Head of caudate nucleus (tissue), 42 donors: ENCODE data around the gene PDE9A.
A peak's percentile ranks its signal among the peaks of the same experiment; 100 is the strongest.

Experiments used
- DNase-seq, 42 donors: peaks; one replicate each; pipeline versions ENCODE4 v3.0.0 to v3.0.0-alpha.2; 2020 to 2021; ENCODE audit warnings: mixed read lengths in 7 of 42
- intact Hi-C: fragments of 100-400 bp; cut with DNase I; formaldehyde crosslinking; loops from one replicate; pipeline ENCODE4 v1.15.0; 2022

The PDE9A gene

DNA sequence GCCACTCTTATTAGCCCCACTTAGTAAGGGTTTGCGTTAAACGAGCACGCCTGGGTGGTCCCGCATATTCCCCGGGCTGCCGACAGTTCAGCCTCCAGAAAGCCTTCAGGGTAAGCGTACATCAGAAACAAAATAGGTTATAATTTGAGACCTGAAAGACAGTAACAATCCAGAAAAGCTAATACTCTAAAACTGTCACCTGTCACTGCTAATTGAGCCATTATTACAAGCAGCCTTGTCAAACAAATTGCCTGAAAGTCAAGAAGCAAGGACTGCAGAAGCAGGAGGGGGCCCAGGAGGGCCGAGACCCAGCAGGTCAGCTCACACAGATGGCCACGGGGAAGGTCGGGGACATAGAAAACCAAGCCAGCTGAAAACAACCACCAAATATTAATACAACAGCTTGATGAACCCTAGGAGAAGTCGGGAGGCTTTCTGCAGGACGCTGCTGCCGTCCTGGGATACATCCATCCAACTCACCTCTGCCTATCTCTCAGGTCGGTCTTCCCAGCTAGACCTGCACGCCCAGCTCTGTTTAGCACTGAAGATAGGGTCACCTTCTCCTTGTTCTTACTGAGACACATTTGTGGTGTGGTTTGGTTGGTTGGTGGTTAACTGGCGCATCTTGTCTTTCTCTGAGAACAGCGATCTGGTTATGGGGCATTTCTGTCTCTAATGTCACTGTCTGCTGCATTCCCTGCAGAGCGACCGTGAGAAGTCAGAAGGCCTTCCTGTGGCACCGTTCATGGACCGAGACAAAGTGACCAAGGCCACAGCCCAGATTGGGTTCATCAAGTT is 115.1 kb downstream of the PDE9A start:
- DNase-seq, result no peak
- intact Hi-C loops, result no loop called here

DNA sequence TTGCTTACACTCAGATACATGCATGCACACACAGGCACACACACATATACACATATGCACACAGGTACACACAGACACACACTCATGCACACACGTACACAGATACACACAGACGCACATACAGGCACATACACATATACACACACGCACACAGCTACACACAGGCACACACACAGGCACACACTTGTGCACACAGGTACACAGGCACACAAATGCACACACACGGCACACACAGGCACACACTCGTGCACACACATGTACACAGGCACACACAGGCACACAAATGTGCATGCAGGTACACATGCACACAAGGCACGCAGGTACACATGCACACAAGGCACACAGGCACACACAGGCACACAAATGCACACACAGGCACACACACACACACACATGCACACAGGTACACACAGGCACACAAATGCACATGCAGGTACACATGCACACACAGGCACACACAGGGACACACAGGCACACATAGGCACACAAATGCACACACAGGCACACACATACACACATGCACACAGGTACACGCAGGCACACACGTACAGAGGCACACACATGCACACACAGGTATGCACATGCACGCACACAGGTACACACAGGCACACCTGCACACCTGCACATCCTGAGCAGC is 115.9 kb downstream of the PDE9A start:
- no peak for DNase-seq
- intact Hi-C loops, result no loop called here

DNA sequence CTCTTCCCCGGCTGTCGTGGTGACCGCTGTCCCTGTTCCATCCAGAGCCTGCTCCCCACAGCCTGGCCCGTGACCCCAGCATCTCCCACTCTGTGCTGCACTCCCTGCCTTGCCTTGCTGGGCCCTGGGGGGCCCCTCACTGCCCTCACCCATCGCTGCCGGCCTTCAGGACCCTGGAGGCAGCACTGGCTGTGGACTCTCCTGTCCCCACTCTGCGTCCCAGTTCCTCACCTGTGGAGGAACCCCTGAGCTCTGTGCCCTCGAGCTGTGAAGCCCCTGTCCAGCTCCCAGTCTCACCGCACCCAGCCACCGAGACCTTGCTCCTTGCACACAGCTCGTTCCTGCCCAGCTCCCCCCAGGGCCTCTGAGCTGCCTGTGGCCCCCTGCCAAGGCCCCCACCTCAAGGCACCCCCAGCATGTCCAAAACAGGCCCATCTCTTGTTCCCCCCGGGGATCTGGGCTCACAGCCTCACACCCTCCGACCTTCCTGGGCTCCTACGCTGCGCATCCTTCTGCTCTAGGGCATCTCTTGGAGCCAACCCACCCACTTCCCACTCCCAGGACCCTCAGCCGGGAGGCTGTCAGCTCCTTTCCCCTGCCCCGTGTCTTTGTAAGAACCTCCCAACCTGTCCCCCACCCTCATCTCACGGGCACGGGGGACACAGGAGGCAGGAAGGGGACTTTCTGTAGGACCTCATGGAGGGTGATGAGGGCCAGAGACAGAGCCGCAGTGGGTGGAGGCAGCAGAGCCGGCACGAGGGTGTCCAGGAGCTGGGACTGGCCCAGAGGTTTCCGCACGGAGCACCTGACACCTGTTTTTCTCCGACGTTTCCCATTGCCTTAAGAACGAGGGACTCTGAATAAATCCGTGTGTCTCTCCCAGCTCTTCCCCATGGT is 116.6 kb downstream of the PDE9A start:
- DNase-seq, result no peak
- intact Hi-C loops, result no loop called here

GRCh38 chr21:42770717-42771502 is 117.5 kb downstream of the PDE9A start:
- DNase-seq, result no peak
- intact Hi-C loops, result no loop called here

DNA sequence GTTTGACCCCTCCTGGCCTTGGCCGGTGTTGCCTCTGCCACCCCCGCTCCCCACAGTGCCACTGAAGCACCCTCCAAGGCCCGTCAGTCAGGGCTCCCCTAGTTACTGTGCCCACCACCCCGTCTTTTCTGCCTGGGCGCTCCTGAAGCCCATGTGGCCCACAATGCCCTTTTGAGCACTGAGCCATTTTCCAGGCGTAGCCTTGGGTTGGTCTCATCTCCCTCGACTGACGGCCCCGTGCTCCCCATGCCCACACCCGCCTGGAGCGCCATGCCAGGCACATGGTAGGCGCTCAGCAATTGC is 118.0 kb downstream of the PDE9A start:
- intact Hi-C loops, result no loop called here

GRCh38 chr21:42775123-42775522 is 121.7 kb downstream of the PDE9A start:
- intact Hi-C loops, result no loop called here
- DNase-seq, result no peak

More for the DNA sequence above, 118.0 kb downstream of the PDE9A start:
- DNase-seq, result no peak

DNA sequence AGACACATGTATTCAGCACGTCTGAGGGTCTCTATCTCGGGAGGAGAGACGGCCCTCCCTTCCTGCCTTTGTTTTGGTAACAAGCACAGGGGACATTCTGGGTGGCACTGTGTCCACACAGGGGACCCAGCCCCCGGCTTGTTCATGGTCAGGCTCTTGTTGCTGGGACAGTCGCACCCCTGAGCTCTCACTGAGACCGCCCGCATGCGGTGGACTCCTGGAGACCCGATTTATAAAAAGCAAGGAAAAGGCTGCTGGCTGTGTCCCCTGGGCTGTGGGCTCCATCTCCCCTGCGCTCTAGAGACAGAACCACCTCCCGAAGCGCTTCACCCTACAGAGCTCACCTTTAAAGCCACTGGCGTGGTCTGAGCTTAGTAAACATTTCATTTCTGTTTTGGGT is 122.5 kb downstream of the PDE9A start:
- intact Hi-C loops, result no loop called here
- DNase-seq, result no peak

DNA sequence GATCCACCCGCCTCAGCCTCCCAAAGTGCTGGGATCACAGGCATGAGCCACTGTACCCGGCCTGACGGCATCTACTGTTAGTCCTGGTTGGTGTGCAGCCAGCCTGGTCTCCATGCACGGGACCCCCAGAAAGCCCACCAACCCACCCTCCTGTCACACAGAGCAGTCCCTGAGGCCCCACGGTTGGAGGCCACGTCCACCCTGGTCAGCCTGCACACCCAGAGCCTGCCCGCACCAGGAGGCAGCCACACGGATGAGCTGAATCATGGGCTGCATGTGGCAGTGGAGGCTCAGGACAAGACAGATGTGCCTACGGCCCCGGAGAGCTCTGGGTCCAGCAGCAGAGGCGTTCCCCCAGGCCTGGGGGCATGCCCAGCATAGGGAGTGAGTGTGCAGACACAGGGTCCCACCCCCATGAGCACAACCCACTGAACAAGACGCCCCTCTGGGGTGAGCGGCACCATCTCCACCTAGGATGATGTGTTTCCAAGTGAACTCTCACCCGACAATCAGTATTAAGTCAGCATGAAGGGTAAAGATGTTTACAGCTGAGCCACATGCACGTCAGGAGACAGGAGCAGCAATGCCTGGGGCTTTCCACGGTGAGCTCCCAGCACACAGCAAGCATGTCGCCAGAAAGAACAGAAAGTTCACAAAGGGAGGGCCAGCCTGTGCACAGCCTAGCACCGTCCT is 123.8 kb downstream of the PDE9A start:
- intact Hi-C loops, result no loop called here
- no peak for DNase-seq

GRCh38 chr21:42777757-42778344 is 124.4 kb downstream of the PDE9A start:
- intact Hi-C loops, result no loop called here

GRCh38 chr21:42779431-42779861 is 126.0 kb downstream of the PDE9A start:
- intact Hi-C loops, result no loop called here

More at GRCh38 chr21:42777757-42778344, 124.4 kb downstream of the PDE9A start:
- peak in 37 of 42 donors; percentile 9 to 66 (median 36) for DNase-seq

GRCh38 chr21:42780617-42781016 is 127.2 kb downstream of the PDE9A start:
- intact Hi-C loops, result no loop called here
- DNase-seq, result no peak

More at GRCh38 chr21:42779431-42779861, 126.0 kb downstream of the PDE9A start:
- no peak for DNase-seq

- intact Hi-C loops, result no loop called here
- peak in 40 of 42 donors; percentile 20 to 71 (median 52) for DNase-seq
These were observed 127.9 kb downstream of the PDE9A start for GRCh38 chr21:42781150-42781970.

- DNase-seq, result no peak
- intact Hi-C loops, result no loop called here
These were observed 128.7 kb downstream of the PDE9A start for GRCh38 chr21:42781971-42782722.

- intact Hi-C loops, result no loop called here
- no peak for DNase-seq
These were observed 129.4 kb downstream of the PDE9A start for GRCh38 chr21:42782723-42783242.

- intact Hi-C loops, result no loop called here
These were observed 130.9 kb downstream of the PDE9A start for GRCh38 chr21:42784276-42784675.

DNA sequence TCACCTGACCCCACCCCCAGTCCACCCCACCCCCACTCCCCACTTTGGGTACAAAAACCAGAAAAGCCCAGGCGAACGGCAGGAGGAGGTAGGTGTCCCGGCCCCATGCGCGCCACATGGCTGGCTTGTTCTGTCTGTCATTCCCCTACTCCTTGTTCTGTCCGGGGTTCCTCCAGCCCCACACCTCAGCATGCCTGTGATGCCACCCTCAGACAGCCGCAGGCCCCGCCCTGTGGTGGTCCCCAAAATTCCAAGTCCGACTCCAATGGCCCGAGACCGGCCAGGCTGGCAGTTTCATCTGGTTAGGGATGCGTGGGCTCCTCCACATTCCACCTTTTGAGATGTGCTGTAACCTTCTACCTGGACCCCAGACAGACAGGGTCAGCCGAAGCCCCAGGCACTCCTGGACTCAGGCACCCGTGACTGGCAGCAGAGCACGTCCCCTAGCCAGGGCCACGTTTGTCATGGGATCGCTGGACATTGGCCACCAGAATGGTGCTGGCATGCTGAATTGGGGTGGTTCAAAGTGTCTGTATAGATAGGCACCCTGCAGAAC is 131.6 kb downstream of the PDE9A start:
- intact Hi-C loops, result no loop called here
- no peak for DNase-seq

More at GRCh38 chr21:42784276-42784675, 130.9 kb downstream of the PDE9A start:
- no peak for DNase-seq
